Activated CD4-positive, alpha-beta T cell treated with anti-CD3 and anti-CD28 coated beads, Interleukin-10, Interleukin-2, amounts not matched to agents 100 ng/mL and 50 ng/mL, durations not matched to agents 16 hours and 8 hours (primary cell): Measurements from ENCODE around the gene SLC16A13.
"Not testable (repeated sequence)": the region's sequence is repeated elsewhere in the genome, so short reads cannot be mapped to it uniquely, and the experiment has no call there.

ENCODE experiments used
- DNase-seq: peaks from one replicate; pipeline ENCODE4 v3.0.0-alpha.2; 2020

The SLC16A13 gene, protein sequence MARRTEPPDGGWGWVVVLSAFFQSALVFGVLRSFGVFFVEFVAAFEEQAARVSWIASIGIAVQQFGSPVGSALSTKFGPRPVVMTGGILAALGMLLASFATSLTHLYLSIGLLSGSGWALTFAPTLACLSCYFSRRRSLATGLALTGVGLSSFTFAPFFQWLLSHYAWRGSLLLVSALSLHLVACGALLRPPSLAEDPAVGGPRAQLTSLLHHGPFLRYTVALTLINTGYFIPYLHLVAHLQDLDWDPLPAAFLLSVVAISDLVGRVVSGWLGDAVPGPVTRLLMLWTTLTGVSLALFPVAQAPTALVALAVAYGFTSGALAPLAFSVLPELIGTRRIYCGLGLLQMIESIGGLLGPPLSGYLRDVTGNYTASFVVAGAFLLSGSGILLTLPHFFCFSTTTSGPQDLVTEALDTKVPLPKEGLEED

DNA sequence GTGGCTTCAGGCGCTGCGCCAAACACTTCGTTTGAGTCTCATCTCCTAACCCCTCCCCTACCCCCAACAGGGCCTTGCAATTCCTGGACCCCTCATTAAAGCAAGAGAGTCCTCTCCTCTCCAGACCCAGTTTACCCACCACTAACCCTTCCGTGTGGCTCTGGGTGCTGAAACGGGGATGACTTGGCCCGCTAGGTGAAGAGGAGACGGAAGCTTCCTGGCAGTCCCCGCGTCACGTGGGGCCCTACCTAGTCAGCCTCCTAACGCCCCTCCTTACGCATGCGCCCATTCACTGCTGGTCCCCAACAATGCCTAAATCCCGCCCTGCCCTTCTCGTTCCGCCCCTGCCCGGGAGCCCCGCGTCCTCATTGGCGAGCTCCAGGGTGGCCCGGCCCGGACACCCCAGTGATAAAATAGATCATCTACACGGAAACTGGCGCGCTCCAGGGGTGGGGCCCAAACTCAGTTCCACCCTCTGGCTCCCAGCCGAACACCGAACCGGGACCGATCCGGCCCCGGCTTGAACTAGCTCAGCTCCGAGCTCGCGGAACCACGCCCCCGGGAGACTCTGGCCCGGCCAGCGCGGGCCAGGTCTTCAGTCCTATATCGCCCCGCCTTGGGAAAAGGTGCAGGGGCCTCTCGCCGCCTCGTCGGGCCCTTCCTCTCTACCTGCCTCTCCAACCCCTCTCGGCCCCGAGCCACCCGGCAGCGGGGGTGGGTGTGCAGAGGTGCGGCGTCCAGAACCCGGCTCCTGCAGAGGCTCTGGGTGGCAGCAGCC lies at the start of gene SLC16A13:
TSS of gene SLC16A13 (plus strand) at position 425 of the 778 bp plus-strand sequence. CDS start 368 bp downstream, outside the sequence.
- peak; percentile 99 for DNase-seq

DNA sequence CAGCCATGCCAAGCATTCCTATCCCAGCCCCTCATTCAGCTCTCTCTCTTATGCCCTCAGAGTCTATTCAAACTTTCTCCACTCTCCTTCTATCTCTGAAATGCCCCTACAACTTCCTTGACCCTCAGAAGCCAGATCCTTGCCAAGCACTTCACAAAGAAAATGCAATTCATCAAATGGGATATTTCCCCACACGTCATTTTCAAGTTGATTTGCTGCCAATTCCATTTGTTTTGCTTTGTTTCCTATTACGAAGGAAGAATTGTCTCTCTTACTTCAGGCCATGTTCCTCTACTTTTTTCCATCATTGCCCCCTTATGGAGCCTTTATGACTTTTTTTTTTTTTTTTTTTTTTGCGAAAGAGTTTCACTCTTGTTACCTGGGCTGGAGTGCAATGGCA lies 49.1 kb upstream of the SLC16A13 start:
- no peak for DNase-seq

DNA sequence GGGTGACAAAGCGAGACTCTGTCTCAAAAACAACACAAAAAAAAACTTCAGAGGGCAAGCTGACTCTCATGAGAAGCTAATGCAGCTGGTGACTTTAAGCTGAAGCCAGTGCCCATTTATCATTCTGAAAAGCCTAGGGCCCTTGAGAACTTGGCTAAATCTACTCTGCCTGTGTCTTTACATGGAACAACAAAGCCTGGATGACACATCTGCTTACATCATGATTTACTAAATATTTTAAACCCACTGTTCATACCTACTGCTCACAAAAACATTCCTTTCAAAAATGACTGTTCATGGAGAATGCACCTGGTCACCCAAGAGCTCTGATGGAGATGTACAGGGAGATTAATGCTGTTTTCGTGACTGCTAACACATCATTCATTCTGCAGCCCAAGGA lies 46.0 kb upstream of the SLC16A13 start:
- DNase-seq: no peak

DNA sequence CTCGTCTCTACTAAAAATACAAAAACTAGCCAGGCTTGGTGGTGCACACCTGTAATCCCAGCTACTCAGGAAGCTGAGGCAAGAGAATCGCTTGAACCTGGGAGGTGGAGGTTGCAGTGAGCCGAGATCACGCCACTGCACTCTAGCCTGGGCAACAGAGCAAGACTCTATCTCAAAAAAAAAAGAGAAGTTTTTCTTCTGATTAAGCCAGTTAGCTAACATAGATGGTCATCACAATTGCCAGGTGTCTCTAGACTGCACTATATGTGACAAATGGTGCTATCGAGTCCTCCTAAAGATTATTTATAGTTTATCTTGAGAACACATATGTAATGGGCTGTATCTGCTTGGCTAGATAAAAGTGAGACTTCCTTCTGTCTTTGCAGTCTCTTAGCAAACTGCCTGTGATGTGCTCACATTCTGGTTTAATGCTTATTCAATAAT lies 42.2 kb upstream of the SLC16A13 start:
- DNase-seq: not testable (repeated sequence)

DNA sequence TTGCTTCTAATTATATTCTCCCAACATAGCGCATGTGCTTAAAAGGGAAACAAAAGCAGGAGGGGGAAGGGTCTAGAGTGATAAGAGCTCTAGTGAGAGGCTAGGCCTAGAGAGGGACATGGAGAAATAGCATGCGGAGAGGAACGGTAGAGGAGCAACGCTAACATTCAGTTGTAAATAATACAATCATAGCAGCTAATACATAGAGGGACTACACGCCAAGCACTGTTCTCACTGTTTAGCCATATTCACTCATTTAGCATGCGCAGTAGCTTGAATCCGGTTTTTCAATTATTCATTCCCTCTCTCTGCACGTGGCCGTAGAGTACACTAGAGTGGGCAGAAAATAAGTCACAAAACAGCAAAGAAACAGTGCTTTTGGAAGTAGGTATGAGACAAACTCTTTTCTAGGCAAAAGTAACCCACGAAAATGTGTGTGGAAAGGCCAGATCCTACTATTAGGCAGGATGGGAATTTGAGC lies 41.7 kb upstream of the SLC16A13 start:
- no peak for DNase-seq

DNA sequence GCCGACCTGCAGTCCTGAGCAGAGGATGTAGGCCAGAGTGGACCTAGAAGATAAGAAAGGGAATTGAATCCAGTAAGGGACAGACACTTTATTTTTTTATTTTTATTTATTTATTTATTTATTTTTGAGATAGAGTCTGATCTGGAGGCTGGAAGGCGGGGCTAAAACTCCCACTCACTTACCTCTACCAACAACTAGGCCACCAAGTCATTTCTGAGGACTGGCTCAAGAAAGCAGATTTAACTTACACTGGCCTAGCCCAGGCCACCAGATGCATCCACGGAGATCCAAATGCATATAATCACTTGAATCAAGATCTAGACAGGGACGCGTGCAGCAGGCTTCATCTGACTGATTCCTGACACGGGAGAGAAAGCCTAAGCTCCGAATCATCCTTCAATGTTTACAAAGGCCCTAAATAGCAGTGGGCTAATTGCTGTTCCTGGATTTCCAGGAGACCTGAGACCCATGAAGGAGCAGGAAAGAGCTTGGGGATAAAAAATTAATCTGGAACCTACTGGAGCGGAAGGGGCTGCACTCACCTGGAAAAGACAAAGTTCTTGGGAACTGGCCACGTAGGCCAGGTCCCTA lies 41.1 kb upstream of the SLC16A13 start:
- no peak for DNase-seq

DNA sequence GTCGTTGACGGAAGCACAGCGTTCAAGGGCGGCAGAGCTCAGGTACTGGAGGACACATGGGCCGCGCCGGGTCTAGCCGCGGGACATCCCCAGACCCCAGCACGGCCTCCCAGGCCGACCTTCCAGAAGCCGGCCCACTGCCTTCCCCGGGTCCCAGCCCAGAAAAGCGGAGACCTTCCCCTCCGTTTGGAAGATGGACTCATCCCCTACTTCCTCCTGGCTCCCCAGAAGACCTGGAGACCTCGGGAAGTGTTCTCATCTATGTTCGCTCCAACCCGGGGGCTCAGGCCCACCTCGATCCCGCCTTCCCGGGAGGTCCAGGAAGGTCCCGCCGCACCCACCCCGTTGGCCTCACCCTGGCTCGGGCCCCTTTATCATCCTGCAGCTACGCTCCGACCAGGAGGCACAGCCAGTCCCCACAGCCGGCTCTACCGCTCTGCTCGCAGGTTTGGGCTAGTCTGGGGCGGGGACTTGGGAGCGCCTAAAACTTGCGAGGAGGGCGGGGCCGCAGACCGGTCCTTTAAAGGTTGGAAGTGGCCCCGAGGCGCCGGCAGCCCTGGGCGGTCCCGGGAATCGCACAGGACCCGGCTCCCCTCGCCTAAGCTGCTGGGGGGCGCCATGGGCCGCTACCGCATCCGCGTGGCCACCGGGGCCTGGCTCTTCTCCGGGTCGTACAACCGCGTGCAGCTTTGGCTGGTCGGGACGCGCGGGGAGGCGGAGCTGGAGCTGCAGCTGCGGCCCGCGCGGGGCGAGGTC lies 40.1 kb upstream of the SLC16A13 start, which contains the start of gene ALOX12:
TSS of gene ALOX12 (plus strand) at position 550 of the 756 bp plus-strand sequence. CDS start at position 619, 69 bp downstream.
- no peak for DNase-seq

DNA sequence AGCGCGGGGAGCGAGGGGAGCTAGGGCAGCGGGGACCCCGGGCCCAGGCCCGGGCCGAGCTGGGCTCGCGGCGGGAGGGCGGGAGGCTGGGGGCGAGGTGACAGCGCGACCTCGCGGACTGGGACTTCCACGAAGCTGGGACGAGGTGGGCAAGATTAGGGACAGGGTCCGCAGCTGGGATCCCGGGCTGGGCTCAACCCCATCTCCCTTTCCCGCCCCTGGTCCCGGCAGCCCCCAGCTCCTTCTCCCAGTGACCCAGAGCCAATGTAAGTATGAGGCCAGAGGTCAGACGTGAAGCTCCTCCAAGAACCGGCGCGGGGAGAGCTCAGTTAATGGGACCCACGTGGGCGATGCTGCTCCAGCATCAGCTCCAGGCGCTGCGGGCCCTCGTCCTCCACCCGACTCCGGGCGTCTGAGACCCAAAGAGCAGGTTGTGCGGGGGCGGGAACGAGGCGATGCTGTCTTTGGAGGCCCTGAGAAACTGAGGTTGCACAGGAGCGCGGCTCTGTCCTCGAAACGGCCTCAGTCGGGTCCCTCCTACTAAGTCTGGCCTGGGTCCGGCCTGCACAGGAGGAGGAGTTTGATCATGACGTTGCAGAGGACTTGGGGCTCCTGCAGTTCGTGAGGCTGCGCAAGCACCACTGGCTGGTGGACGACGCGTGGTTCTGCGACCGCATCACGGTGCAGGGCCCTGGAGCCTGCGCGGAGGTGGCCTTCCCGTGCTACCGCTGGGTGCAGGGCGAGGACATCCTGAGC lies 39.4 kb upstream of the SLC16A13 start:
- DNase-seq: no peak

DNA sequence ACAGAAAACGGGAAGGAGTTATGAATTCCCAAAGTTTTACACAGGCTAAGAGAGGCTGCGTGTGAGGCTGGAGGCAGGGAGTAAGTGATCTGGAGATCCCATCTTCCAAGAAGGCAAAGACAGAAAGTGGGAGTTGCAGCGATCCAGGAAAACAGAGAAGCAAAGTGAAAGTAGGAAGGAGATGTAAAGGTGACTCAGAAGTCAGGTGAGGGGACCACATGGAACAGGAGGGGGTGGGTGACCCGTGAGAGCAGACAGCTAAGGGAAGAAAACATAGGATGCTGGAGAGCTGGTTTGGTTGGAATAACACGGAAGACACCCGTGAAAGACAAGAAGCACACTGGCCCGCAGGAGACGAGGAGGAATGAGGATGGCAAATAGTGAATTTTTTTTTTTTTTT lies 38.6 kb upstream of the SLC16A13 start:
- DNase-seq: no peak

DNA sequence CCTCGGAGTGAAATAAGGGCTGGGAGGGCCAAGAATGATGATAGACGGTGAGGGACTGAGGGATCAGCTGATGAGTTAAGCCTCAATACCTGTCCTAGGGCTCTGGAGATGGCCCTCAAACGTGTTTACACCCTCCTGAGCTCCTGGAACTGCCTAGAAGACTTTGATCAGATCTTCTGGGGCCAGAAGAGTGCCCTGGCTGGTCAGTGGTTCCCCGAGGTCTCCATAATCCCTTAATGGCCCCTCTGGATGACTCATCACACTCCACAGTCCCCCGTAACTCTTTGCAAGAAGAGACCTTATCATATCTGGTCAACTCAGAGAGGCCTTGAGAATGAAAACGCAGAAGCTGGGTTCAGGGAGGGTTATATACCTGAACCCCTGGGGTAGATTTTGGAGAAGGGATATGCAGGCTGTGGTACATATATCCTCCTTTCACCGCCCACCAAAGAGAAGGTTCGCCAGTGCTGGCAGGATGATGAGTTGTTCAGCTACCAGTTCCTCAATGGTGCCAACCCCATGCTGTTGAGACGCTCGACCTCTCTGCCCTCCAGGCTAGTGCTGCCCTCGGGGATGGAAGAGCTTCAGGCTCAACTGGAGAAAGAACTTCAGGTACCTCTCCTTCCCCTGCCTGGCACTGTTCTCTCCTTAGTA lies 36.8 kb upstream of the SLC16A13 start:
- DNase-seq: no peak

DNA sequence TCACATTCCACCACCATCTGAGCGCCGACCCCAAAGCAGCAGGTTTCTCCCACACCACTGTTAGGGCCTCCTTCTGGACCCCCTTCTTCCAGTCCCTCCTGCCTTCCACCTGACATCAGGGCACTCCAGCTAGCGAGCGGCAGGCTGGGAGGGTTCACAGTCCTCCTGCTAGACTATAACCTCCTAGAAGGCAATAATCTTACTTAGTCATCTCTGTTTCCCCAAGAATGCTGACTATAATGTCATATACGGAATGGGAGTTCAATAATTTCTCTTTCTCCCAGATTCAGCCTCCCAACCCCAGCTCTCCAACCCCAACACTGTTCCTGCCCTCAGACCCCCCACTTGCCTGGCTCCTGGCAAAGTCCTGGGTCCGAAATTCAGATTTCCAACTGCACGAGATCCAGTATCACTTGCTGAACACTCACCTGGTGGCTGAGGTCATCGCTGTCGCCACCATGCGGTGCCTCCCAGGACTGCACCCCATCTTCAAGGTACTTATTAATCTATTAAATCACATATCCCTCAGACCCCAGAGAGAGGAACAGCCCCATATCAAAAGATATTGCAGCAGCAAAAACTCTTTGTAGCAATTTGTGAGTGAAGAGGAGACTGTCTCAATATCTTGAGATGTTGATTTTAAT lies 34.4 kb upstream of the SLC16A13 start:
- DNase-seq: no peak

DNA sequence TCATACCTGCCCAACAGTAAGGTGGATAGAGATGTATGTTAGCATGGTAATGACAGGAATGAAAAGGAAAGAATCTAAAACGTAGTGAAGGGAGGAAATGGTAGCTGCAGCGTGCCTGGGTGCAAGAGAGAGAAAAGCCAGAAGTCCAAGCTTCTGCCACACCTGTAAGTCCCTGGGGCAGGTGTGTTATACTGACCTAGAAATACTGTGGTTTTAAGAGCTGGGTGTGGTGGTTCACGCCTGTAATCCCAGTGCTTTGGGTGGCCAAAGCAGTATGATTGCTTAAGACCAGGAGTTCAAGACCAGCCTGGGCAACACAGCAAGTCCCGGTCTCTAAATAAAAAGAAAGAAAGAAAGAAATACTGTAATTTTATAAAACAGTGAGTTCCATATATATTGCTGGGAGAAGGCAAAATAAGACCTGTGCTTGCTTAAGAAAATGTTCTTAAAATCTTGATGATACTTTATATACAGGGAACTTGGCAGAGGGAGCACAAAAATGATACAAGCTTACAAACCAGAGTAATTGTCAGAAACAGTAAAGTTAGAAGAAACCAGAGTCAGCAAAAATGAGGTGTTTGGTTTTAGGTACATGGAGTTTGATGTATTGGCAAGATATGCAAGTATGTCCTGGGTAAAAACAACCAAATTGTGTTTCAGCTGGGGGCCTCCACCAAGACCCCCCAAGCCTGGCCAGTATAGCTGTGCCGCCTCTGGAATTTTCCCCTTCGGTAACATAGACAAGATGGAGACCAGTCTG lies 33.3 kb upstream of the SLC16A13 start:
- no peak for DNase-seq

DNA sequence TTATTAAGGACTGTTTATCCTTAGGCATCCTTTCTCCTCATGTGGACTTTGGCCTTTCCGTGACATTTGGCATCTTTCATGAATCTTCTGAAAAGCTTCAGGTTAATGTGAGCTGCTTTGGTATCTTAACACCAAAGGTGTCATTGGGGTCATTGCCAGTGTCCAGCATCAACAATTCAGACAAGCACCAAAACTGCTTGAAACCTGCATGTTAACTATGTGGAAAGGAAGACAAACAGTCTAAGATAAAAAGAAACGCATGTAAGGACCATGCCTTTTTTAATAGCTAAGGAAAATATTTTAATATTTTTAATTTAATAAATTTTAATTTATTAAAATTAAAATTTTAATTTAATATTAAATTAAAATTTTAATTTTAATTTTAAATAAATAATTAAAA lies 32.1 kb upstream of the SLC16A13 start:
- no peak for DNase-seq

DNA sequence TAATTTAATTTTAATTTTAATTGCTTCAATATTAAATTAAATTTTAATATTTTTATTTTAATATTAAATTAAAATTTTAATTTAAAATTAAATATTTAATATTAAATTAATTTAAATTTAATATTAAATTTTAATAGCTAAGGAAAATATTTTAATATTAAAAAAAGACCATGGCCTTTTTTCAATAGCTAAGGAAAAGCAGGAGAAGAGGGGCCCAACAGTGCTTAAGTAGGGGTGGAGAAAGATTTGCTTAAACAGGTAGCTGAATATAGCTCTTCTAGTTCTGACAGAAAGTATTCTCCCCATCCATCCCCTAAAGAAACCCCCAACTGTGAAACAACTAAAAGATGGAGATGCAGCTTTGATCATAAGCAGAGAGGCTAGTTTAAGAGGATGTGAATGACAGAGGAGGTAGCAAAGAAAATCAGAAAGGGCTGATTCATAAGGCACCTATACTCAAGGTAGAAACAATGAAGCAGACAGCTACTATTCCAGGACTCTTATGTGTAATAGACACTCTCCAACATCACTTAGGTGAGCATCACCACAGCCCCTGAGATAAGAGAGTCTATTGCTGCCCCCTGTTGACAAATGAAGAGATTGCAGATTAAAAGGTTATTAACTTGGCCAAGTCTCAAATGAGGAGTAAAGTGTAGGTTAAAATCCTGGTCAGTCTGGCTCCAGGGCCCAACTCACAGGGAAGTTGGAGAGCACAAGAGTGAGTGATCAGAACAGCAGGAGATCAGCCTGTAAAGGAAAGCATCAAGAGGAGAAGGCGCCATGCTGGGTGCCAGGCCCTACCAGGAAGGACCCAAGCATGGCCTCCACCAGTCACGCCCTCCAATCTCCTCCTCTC lies 31.2 kb upstream of the SLC16A13 start:
- DNase-seq: peak; percentile 83

DNA sequence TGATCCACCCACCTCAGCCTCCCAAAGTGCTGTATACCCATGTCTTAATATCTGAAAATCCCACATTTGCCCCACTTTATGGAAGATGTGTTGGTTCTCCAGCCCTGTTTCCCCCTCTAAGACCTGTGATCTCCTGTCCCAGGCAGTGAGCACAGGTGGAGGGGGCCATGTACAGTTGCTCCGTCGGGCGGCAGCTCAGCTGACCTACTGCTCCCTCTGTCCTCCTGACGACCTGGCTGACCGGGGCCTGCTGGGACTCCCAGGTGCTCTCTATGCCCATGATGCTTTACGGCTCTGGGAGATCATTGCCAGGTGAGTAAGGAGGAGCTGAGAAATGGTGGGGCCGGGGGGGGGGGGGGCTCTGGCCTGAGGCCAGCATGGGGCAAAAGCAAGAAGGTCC lies 30.1 kb upstream of the SLC16A13 start:
- DNase-seq: no peak

DNA sequence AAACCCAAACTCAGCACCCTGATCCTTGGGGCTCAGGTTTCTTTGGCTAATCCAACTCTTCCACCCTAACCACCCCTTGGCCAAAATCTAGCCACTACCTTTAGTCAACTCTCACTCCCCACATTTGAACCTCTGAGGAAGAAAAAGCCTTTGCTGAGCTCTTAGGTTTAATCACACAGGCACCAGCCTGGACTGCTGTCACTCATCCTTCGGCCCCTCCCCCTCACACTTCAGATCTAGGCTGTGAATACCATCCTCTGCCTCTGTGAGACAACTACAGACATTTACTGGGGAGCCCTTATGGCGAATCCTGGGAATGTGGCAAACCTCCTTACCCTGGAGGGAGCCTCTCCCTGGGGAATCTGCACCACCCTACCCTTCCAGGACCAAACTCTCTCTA lies 28.7 kb upstream of the SLC16A13 start:
- no peak for DNase-seq

DNA sequence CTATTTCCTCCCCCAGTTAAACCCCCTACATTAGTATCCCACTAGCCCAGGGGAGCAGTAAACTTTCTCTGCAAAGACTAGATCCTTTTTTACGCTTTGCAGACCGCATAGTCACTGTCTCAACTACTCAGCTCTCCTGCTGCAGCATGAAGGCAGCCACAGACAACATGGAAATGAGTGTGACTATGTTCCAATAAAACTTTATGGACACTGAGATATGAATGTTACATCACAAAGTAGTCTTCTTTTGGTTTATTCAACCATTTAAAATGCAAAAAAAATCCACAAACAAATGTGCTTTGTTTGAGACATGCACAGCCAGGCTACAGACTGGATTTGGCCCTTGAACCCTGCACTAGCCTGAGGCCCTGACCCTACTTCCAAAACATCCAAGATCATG lies 25.3 kb upstream of the SLC16A13 start:
- DNase-seq: no peak

DNA sequence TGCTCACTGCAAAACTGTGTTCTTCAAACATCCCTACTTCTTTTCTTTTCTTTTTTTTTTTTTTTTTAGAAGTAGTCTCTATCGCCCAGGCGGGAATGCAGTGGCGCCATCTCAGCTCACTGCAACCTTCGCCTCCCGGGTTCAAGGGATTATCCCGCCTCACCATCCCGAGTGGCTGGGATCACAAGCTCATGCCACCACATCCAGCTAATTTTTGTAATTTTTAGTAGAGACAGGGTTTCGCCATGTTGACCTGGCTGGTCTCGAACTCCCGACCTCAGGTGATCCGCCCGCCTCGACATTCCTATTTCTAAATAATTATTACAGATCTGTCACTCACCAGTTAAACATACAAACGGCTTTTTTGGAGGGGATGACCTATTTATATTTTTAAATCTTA lies 24.4 kb upstream of the SLC16A13 start:
- DNase-seq: no peak

DNA sequence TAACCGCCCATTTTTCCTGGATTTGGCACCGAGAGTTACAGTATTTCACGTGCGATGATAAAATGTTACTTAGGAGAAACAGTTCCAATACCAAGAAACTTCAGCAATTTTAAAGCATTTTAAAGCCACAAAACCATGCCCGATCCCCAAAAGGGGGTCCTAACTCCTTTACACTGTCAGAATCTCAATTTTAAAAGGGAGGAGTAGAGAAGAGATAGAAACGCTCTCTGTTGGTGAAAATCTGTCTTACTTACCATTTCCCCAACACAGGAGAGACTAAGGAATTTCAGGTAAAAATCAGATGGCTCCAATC lies 23.9 kb upstream of the SLC16A13 start:
- no peak for DNase-seq
